Endothelial cell of umbilical vein (primary cell): ENCODE results near the gene TMEM203. TPM values are rescaled to one million over a fixed set of nuclear protein-coding genes. Genes with fewer than 3 reads are reported as not detected.

Source experiments
- BruUV-seq: library from RNA; stranded (reverse); fragments of 400-500 nt; replicated peaks from 2 replicates; lab custom pipeline; 2021; lab: Mats Ljungman, UMichigan
- CTCF ChIA-PET: fragments of 300-600, 350-600 bp; sonication (Branson Sonifier 250); formaldehyde crosslinking; loops from one replicate; lab custom pipeline; 2021; ENCODE audit warnings: antibody characterized with exemption, inconsistent platforms; lab: Charles Lee
- POLR2A ChIA-PET: fragments of 300-600, 350-600 bp; sonication (Branson Sonifier 250); formaldehyde crosslinking; loops from one replicate; lab custom pipeline; 2021; ENCODE audit warnings: antibody characterized with exemption, inconsistent platforms; lab: Charles Lee
- DNase-seq: peaks from one replicate; pipeline ENCODE4 v3.0.0-alpha.2; 2011; ENCODE audit warnings: low read depth, low spot score
- FAIRE-seq: peaks from 2 replicates; lab custom pipeline; 2011; peaks lifted over from hg19 to GRCh38; lab: Jason Lieb, UNC
- H2AFZ ChIP-seq: 2 replicates; pipeline ENCODE4 v1.6.0; 2012; ENCODE audit warnings: low read depth, low read length, control low read depth, inconsistent platforms
- H3K27ac ChIP-seq: 2 replicates; pipeline ENCODE4 v1.5.1; 2011; ENCODE audit warnings: low read depth, mild to moderate bottlenecking, control low read depth, low read length, moderate library complexity; ENCODE audit not compliant: insufficient read depth
- H3K27me3 ChIP-seq, 2 experiments: 2 replicates each; pipeline versions ENCODE4 v1.6.0 to v1.6.1; 2011; ENCODE audit warnings: low read length in 2 of 2, mixed read lengths in 1 of 2; ENCODE audit not compliant: control insufficient read depth in 2 of 2, insufficient read depth in 2 of 2
- H3K36me3 ChIP-seq, 2 experiments: 2 replicates in 1 of 2; 3 replicates in 1 of 2; pipeline ENCODE4 v1.5.1; 2011; ENCODE audit warnings: low read length in 2 of 2, mild to moderate bottlenecking in 1 of 2, moderate library complexity in 1 of 2; ENCODE audit not compliant: control insufficient read depth in 2 of 2, insufficient read depth in 2 of 2; ENCODE audit errors: extremely low read depth in 1 of 2
- H3K4me1 ChIP-seq: 3 replicates; pipeline ENCODE4 v1.5.1; 2011; ENCODE audit warnings: mild to moderate bottlenecking, low read length; ENCODE audit not compliant: control insufficient read depth, insufficient read depth; ENCODE audit errors: extremely low read depth
- H3K4me2 ChIP-seq: 2 replicates; pipeline ENCODE4 v1.6.1; 2011; ENCODE audit warnings: low read length, control low read depth, mixed read lengths; ENCODE audit not compliant: insufficient read depth
- H3K4me3 ChIP-seq, 3 experiments: fragments of 200-600 bp in 1 of 3; sonication (generic), shearing (Covaris generic) in 1 of 3; replicated peaks in 1 of 3; 2 replicates each; pipeline ENCODE4 v1.5.1; 2011 to 2016; ENCODE audit warnings: control low read depth in 3 of 3, low read length in 3 of 3, mild to moderate bottlenecking in 2 of 3, inconsistent platforms in 1 of 3, low read depth in 1 of 3, moderate library complexity in 1 of 3; ENCODE audit not compliant: insufficient read depth in 1 of 3
- H3K79me2 ChIP-seq: 2 replicates; pipeline ENCODE4 v1.6.0; 2012; ENCODE audit warnings: low read length, inconsistent platforms; ENCODE audit not compliant: control insufficient read depth, insufficient read depth
- H3K9ac ChIP-seq: replicated peaks from 2 replicates; pipeline ENCODE3; 2011; ENCODE audit warnings: low read length, control low read depth; ENCODE audit not compliant: insufficient read depth; ENCODE audit errors: extremely low read depth
- H3K9me1 ChIP-seq: replicated peaks from 3 replicates; pipeline ENCODE4 v1.6.0; 2011; ENCODE audit warnings: mild to moderate bottlenecking, low read length; ENCODE audit not compliant: control insufficient read depth, insufficient read depth; ENCODE audit errors: extremely low read depth
- H3K9me3 ChIP-seq: replicated peaks from 2 replicates; pipeline ENCODE4 v1.5.1; 2012; ENCODE audit warnings: low read length, inconsistent platforms; ENCODE audit not compliant: control insufficient read depth, insufficient read depth
- H4K20me1 ChIP-seq: replicated peaks from 2 replicates; pipeline ENCODE3; 2011; ENCODE audit warnings: mild to moderate bottlenecking, low read length; ENCODE audit not compliant: control insufficient read depth, insufficient read depth; ENCODE audit errors: extremely low read depth
- EZH2 ChIP-seq: IDR thresholded peaks from 2 replicates; pipeline ENCODE4 v1.6.1; 2012; ENCODE audit warnings: borderline replicate concordance, low read depth, mild to moderate bottlenecking, moderate library complexity, low read length, inconsistent platforms; ENCODE audit not compliant: severe bottlenecking
- FOS ChIP-seq: IDR thresholded peaks from 2 replicates; pipeline ENCODE4 v1.6.1; 2011; ENCODE audit warnings: mild to moderate bottlenecking, low read length, moderate library complexity, borderline replicate concordance; ENCODE audit not compliant: insufficient read depth
- GATA2 ChIP-seq: IDR thresholded peaks from 2 replicates; pipeline ENCODE4 v1.7.0; 2011; ENCODE audit warnings: low read depth, mild to moderate bottlenecking, moderate library complexity, mixed read lengths, low read length; ENCODE audit not compliant: insufficient read length, insufficient read depth
- JUN ChIP-seq: IDR thresholded peaks from 2 replicates; pipeline ENCODE4 v1.6.1; 2011; ENCODE audit warnings: borderline replicate concordance, low read depth; ENCODE audit not compliant: insufficient read length, insufficient read depth
- MYC ChIP-seq: IDR thresholded peaks from one replicate; pipeline ENCODE4 v1.6.1; 2011; ENCODE audit warnings: mild to moderate bottlenecking, low read depth, low read length
- POLR2A ChIP-seq: IDR thresholded peaks from 2 replicates; pipeline ENCODE4 v1.6.1; 2012; ENCODE audit warnings: low read depth, mild to moderate bottlenecking, control low read depth, low read length
- POLR2AphosphoS5 ChIP-seq: IDR thresholded peaks from 2 replicates; pipeline ENCODE4 v1.6.1; 2012; ENCODE audit warnings: low read depth, mild to moderate bottlenecking, control low read depth, low read length, moderate library complexity; ENCODE audit not compliant: insufficient read depth
- dilution Hi-C: fragments of 300-500 bp; cut with MboI; formaldehyde crosslinking; loops from one replicate; pipeline ENCODE4 v1.15.0; 2019; ENCODE audit warnings: low sequenced_read_pairs; ENCODE audit not compliant: extremely low pct_ligation_motif_present
- intact Hi-C: fragments of 100-400 bp; cut with micrococcal nuclease; formaldehyde crosslinking; loops from one replicate; pipeline ENCODE4 v1.10.0; 2022
- polyA plus RNA-seq, 4 experiments: library from polyadenylated mRNA; depleted of rRNA in 3 of 4; stranded (reverse) in 3 of 4; unstranded in 1 of 4; fragments of >200 nt; gene quantifications; 2 replicates each; pipeline versions ENCODE4 v1.2.1 to v1.2.3, GENCODE V29; 2011 to 2012; ENCODE audit warnings: missing spikeins in 1 of 4
- total RNA-seq: library from RNA; stranded (reverse); gene quantifications from 2 replicates; pipeline ENCODE4 v1.2.3, GENCODE V29; 2021
- TF ChIP-seq, protein P1 (sequence below), 2 donors: IDR thresholded peaks; 1 replicate in 1 of 2; 2 replicates in 1 of 2; pipeline ENCODE4 v1.5.1; 2011; ENCODE audit warnings: low read length in 2 of 2, mild to moderate bottlenecking in 2 of 2, moderate library complexity in 2 of 2, control low read depth in 1 of 2, inconsistent platforms in 1 of 2, low read depth in 1 of 2; ENCODE audit not compliant: insufficient read depth in 1 of 2; ENCODE audit errors: extremely low read depth in 1 of 2
- TF ChIP-seq, protein P2 (sequence below): IDR thresholded peaks from 2 replicates; pipeline ENCODE4 v1.6.1; 2011; ENCODE audit not compliant: insufficient read depth, insufficient read length

The TMEM203 gene
- total and polyA plus RNA-seq, 2 donors (not counting 3 experiments of a cell fraction or from before 2014, with no cell fraction given): 29.6 to 39.8 TPM

DNA sequence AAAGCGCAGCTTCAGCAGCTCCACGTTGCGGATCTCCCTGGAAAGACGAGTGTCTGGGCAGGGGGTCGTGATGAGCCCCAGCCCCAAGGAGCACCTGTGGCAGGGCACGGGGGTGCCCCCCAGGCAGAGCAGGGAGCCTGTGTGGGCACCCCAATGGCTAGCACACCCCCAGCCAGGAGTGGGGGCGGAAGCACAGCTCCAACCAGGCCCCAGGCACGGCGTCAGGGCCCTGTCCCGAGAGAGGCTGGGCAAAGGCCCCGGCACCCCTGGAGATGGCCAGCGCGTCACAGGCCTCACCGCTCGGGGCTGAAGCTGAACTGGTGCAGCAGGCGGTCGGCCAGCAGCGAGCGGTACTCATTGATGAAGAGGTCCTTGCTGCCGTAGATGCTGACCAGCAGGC, 25.0 kb downstream of the TMEM203 start:
- Histone ChIP-seq H3K4me1 (peaks cover 6% of the 10 kb centered on the region), H3K9me3 (no peaks in the 10 kb centered on the region), H3K27me3 (no peaks in the 10 kb centered on the region), H4K20me1 (no peaks in the 10 kb centered on the region), H3K27ac (no peak overlapping the region), H2AFZ (no peak overlapping the region), H3K9ac (no peak overlapping the region), H3K36me3 (peaks cover 0 to 48% of the 10 kb centered on the region in 2 experiments), H3K79me2 (no peaks in the 10 kb centered on the region), H3K4me2 (no peak overlapping the region), H3K4me3 (no peak overlapping the region), H3K9me1 (no peaks in the 10 kb centered on the region)
- TF ChIP-seq, protein P1, sequence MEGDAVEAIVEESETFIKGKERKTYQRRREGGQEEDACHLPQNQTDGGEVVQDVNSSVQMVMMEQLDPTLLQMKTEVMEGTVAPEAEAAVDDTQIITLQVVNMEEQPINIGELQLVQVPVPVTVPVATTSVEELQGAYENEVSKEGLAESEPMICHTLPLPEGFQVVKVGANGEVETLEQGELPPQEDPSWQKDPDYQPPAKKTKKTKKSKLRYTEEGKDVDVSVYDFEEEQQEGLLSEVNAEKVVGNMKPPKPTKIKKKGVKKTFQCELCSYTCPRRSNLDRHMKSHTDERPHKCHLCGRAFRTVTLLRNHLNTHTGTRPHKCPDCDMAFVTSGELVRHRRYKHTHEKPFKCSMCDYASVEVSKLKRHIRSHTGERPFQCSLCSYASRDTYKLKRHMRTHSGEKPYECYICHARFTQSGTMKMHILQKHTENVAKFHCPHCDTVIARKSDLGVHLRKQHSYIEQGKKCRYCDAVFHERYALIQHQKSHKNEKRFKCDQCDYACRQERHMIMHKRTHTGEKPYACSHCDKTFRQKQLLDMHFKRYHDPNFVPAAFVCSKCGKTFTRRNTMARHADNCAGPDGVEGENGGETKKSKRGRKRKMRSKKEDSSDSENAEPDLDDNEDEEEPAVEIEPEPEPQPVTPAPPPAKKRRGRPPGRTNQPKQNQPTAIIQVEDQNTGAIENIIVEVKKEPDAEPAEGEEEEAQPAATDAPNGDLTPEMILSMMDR (IDR thresholded peaks at IDR 0.05; ENCODE audit: extremely low read depth in 1 of 2, insufficient read depth in 1 of 2, low read depth in 1 of 2, low read length in 2 of 2): no peak
- TF ChIP-seq POLR2A: no peak
- TF ChIP-seq GATA2: no peak
- no peak for TF ChIP-seq MYC
- TF ChIP-seq, protein P2, sequence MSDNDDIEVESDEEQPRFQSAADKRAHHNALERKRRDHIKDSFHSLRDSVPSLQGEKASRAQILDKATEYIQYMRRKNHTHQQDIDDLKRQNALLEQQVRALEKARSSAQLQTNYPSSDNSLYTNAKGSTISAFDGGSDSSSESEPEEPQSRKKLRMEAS: no peak
- TF ChIP-seq JUN: no peak
- TF ChIP-seq FOS: no peak
- no peak for TF ChIP-seq EZH2
- TF ChIP-seq POLR2AphosphoS5: no peak
- dilution Hi-C loops: no loop called here
- ChIA-PET POLR2A (no interaction called here), CTCF (interaction anchor here (1.4 kb wide), 1 partner anchor 56 kb away, joined by 5 read pairs; no protein-coding TSS in a partner anchor)
- no peak for FAIRE-seq
- no TSS peak for BruUV-seq
- intact Hi-C loops: no loop called here
- DNase-seq: no peak
